Parathyroid adenoma (tissue), 2 donors: ENCODE data around the gene C6.

ENCODE experiments used
- H2AFZ ChIP-seq: fragments of 300-600 bp; sonication (generic); one replicate; pipeline ENCODE4 v1.7.0; 2017; ENCODE audit warnings: antibody characterized with exemption, mild to moderate bottlenecking
- H3K27ac ChIP-seq: fragments of 300-600 bp; sonication (generic); one replicate; pipeline ENCODE4 v1.7.0; 2017
- H3K27me3 ChIP-seq: fragments of 300-600 bp; sonication (generic); one replicate; pipeline ENCODE4 v1.7.0; 2017; ENCODE audit warnings: low read length; ENCODE audit not compliant: control insufficient read depth, insufficient read depth
- H3K36me3 ChIP-seq: fragments of 300-600 bp; sonication (generic); one replicate; pipeline ENCODE4 v1.7.0; 2017; ENCODE audit warnings: low read length; ENCODE audit not compliant: control insufficient read depth, insufficient read depth
- H3K4me1 ChIP-seq: fragments of 300-600 bp; sonication (generic); one replicate; pipeline ENCODE4 v1.7.0; 2017; ENCODE audit warnings: control low read depth
- H3K4me2 ChIP-seq: fragments of 300-600 bp; sonication (generic); one replicate; pipeline ENCODE4 v1.7.0; 2017; ENCODE audit warnings: low read length
- H3K4me3 ChIP-seq: fragments of 300-600 bp; sonication (generic); one replicate; pipeline ENCODE4 v1.7.0; 2017; ENCODE audit warnings: low read depth, low read length
- H3K79me2 ChIP-seq: fragments of 300-600 bp; sonication (generic); one replicate; pipeline ENCODE4 v1.7.0; 2017; ENCODE audit warnings: control low read depth
- H3K9ac ChIP-seq: fragments of 300-600 bp; sonication (generic); one replicate; pipeline ENCODE4 v1.7.0; 2017; ENCODE audit warnings: mild to moderate bottlenecking
- H3K9me3 ChIP-seq: fragments of 300-600 bp; sonication (generic); one replicate; pipeline ENCODE4 v1.7.0; 2017; ENCODE audit warnings: low read length; ENCODE audit not compliant: control insufficient read depth
- TF ChIP-seq, protein P1 (sequence below): fragments of 300-600 bp; sonication (generic); IDR thresholded peaks from one replicate; pipeline ENCODE4 v1.7.0; 2017; ENCODE audit warnings: antibody characterized with exemption, mild to moderate bottlenecking
- donor health status: primary hyperparathyroidism.

The C6 gene

DNA sequence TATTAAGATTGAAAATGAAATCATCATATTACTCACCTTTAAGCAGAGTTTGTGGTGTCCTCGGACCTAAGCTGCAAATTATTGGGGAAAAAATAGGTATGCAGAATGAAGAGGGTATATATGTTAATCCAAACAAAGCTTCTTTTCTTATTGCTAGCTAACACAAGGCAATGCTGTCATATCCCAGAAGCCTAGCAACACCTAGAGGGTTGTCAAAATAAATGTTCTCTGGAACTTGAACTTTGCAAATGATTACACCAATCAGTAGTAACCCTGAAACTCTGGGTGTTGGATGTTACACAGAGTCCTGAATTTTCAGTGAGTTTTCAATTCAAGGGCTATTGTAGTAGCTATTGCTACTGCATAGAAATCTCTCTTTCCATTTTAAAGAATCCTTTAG, at the start of gene C6:
Gene C6 (minus strand): TSS at position 193 of the 400 bp plus-strand sequence. CDS start 10,302 bp downstream, outside the sequence.
- Histone ChIP-seq H2AFZ (peak within 1 kb of the TSS; percentile 13), H3K79me2 (no peaks in the 10 kb centered on the region), H3K9me3 (no peaks in the 10 kb centered on the region), H3K4me3 (no peak within 1 kb of the TSS), H3K9ac (no peak within 1 kb of the TSS), H3K4me1 (no peaks in the 10 kb centered on the region), H3K4me2 (no peak within 1 kb of the TSS), H3K27ac (no peak within 1 kb of the TSS), H3K36me3 (no peaks in the 10 kb centered on the region), H3K27me3 (no peaks in the 10 kb centered on the region)
- TF ChIP-seq, protein P1, sequence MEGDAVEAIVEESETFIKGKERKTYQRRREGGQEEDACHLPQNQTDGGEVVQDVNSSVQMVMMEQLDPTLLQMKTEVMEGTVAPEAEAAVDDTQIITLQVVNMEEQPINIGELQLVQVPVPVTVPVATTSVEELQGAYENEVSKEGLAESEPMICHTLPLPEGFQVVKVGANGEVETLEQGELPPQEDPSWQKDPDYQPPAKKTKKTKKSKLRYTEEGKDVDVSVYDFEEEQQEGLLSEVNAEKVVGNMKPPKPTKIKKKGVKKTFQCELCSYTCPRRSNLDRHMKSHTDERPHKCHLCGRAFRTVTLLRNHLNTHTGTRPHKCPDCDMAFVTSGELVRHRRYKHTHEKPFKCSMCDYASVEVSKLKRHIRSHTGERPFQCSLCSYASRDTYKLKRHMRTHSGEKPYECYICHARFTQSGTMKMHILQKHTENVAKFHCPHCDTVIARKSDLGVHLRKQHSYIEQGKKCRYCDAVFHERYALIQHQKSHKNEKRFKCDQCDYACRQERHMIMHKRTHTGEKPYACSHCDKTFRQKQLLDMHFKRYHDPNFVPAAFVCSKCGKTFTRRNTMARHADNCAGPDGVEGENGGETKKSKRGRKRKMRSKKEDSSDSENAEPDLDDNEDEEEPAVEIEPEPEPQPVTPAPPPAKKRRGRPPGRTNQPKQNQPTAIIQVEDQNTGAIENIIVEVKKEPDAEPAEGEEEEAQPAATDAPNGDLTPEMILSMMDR, result no peak

DNA sequence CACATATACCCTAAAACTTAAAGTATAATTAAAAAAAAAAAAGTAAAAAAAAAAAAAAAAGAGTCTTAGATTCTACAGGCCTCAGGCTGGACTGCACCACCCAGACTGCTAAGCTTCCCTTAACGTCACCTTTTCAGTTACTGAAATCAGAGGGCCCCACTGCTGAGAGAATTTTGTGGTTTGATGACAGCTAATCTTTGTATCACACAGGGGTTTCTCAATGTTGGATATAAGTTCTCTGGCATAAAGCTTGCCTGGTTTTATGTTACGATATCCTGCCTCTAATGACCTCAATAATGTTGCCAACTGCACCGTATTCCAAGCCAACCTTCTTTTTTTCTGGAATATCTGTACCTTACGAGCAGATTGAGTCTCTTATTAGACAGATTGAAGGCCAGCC, 43.1 kb upstream of the C6 start:
- no peak overlapping the region for H3K27ac ChIP-seq
- no peaks in the 10 kb centered on the region for H3K27me3 ChIP-seq
- no peak overlapping the region for H2AFZ ChIP-seq
- TF ChIP-seq, protein P1, result no peak
- H3K79me2 ChIP-seq, result no peaks in the 10 kb centered on the region
- no peaks in the 10 kb centered on the region for H3K9me3 ChIP-seq
- no peaks in the 10 kb centered on the region for H3K36me3 ChIP-seq
- H3K4me3 ChIP-seq, result no peak overlapping the region
- H3K4me1 ChIP-seq, result no peaks in the 10 kb centered on the region
- H3K9ac ChIP-seq, result no peak overlapping the region
- no peak overlapping the region for H3K4me2 ChIP-seq

DNA sequence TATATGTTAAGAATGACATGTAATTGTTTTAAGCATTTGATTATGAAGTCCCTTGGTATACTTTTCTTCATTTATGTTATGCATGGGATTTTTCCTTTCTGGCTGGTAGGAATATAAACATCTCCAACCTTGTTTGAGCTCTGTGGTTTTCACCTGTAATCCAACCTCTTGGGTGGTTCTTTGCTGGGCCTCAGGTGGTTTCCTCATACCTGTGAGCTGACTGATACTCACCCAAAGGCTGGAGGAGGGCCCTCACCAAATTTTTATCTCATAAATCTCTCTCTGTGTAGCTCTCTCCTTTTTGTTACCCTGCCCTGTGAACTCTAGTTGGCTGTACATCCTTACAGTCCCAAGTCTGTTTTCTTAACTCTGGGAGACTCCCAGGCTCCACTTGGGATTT, 39.8 kb upstream of the C6 start:
- TF ChIP-seq, protein P1, result no peak
- Histone ChIP-seq H3K4me3 (no peak overlapping the region), H3K9me3 (no peaks in the 10 kb centered on the region), H2AFZ (no peak overlapping the region), H3K27me3 (no peaks in the 10 kb centered on the region), H3K27ac (no peak overlapping the region), H3K36me3 (no peaks in the 10 kb centered on the region), H3K9ac (no peak overlapping the region), H3K79me2 (no peaks in the 10 kb centered on the region), H3K4me2 (no peak overlapping the region), H3K4me1 (no peaks in the 10 kb centered on the region)

DNA sequence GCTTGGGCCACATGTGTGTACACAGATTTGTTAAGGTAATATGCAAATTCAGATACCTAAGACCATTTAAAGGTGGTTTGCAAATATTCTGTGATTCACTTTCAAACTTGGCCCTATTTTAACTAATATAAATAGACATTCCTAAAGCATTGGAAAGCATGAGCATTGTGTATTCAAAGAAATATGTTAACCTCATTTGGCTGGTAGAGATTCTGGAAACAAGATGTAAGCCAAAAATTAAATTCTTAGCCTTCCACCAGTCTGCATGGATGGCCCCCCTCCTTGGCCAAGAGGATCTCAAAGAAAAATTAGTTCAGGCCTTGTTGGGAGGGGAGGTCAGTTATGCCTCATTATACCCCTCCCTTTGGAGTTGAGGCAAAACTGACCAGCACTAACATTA, 38.7 kb upstream of the C6 start:
- no peaks in the 10 kb centered on the region for H3K27me3 ChIP-seq
- no peak overlapping the region for H2AFZ ChIP-seq
- no peaks in the 10 kb centered on the region for H3K36me3 ChIP-seq
- H3K9me3 ChIP-seq, result no peaks in the 10 kb centered on the region
- no peaks in the 10 kb centered on the region for H3K4me1 ChIP-seq
- no peak overlapping the region for H3K9ac ChIP-seq
- no peak overlapping the region for H3K27ac ChIP-seq
- H3K4me2 ChIP-seq, result no peak overlapping the region
- H3K4me3 ChIP-seq, result no peak overlapping the region
- no peaks in the 10 kb centered on the region for H3K79me2 ChIP-seq
- TF ChIP-seq, protein P1, result no peak

DNA sequence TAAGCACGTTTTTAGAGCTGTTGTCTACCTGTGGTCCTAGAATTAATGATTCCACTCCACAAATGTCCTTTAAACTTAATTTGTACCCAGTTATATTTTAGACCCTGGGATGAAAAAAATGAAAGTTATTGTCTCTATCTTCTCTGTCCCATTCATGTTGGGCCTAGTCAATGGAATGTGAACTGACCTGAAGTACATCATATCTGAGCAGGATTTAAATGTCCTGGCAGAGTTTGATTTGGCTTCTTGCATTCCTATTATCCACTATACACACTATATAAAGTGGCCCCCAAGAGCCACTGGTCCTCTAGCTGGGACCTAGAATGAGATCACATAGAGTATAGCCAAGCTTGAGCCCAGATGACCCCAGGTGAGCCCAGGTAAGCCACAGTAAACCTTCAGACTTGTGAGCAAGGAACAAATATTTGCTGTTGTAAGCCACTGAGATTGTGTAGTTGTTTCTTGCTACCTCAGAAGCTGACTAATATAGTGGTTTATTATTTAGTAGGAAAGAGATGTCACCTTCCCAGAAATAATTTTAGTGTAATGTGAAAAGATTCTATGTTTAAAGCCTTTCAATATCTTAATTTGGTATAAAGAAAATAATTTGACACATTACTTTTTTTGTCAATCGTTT, 37.1 kb upstream of the C6 start:
- Histone ChIP-seq H3K9me3 (no peaks in the 10 kb centered on the region), H3K9ac (no peak overlapping the region), H3K27ac (no peak overlapping the region), H3K4me1 (no peaks in the 10 kb centered on the region), H3K27me3 (no peaks in the 10 kb centered on the region), H3K79me2 (no peaks in the 10 kb centered on the region), H3K4me3 (no peak overlapping the region), H3K4me2 (no peak overlapping the region), H3K36me3 (no peaks in the 10 kb centered on the region), H2AFZ (no peak overlapping the region)
- TF ChIP-seq, protein P1, result no peak
